GM19395 (cell line): ENCODE results near the gene MOB3A.

Source experiments
- ATAC-seq: cut with Tn5 transposase; IDR thresholded peaks from one replicate; pipeline ENCODE4 v1.9.1; 2021; ENCODE audit warnings: mild to moderate bottlenecking, moderate library complexity; ENCODE audit not compliant: unreplicated experiment

The MOB3A gene

DNA sequence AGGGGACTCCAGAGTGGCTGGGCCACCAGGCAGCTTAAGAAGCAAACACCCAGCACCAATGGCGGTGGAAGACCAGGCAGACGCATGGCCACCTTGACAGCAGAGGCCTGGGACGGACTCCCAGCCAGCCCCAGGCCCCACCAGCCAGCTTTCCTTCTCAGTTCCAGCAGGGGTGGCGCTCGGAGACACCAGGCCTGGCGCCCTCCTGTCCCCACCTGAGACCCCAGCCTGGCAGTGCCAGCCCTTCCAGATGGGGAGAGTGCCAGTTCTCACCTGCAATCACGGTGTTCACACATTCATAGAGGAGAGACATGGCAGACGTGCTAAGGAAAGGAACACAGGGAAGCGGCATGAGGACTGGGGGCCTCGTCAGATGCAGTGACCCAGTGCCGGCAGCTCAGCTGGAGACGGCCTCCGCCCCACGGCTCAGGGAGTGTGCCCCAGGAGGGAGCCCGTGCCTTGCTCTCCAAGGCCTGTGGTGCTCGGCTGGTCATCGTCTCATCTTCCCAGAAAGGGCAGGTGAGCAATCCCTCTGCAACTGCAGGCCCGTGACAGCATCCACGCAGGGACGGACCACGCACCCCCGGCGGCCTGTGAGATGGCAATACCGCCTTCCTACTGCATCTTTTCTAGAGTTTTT, 30.9 kb upstream of the MOB3A start:
- ATAC-seq, result no peak

DNA sequence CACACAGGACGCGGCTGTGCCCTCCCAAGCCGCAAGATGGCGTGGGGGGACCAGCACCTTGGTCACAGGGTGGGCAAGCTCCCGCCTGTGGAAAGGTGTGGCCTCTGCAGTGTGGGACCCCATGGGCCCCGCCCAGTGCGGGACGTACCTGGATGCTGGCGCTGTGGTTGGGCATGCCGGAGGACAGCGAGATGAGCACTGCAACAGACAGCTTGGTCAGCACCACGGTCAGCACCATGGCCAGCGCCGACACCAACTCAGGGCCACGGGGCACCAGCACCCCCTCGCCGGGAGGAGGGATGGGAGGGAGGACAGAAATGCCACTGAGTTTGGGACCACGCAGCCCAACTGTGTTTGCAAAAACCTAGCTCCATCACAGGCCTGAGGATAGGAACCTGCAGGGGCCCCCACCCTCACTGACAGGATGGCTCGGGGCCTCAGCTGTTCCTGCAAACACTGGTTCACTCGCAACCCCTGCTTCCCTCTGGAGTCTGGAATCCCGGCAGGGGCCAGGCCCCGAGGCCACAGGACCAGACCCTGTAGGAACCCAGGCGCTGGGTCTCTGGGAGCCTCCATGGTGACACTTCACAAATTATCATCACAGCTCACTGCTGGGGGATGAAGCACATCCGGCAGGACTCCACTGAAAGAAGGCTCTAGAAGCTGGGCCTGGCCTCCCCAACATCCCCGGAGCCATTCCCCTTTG, 27.7 kb upstream of the MOB3A start:
- no peak for ATAC-seq

DNA sequence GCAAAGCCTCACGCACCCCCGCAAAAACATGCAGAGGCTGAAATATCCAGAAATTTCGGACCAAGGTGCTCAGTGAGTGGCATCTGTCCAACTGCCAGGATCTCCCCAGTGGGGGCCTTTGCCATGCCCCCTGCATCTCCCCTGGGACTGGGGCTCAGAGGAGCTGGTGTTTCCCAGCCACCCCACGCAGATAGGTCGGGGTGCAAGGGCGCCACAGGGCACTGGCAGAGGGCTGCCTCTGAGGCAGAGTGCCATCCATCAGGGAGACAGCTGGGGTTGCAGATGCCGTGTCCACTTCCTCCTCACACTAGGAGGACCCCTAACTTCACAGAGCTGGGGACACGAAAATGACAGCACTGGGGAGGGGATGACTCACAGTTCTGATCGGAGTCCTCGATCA, 26.9 kb upstream of the MOB3A start:
- ATAC-seq, result no peak

DNA sequence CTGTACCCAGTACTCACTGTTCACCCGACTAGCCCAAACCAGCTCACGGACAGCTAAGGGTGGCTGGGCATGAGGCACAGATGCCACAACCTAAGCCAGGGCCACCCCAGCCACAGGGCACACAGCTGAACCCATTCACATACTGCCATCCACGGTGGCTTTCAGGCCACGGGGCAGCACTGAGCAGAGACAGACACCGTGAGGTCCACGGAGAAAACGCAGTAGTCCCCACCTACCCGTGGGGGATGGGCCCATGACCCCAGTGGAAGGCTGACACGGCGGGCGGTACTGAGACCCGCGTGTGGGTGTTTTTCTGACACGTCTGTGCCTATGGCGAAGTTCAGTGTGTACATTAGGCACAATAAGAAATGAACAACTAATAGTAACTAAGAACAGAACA, 26.1 kb upstream of the MOB3A start:
- ATAC-seq, result no peak

DNA sequence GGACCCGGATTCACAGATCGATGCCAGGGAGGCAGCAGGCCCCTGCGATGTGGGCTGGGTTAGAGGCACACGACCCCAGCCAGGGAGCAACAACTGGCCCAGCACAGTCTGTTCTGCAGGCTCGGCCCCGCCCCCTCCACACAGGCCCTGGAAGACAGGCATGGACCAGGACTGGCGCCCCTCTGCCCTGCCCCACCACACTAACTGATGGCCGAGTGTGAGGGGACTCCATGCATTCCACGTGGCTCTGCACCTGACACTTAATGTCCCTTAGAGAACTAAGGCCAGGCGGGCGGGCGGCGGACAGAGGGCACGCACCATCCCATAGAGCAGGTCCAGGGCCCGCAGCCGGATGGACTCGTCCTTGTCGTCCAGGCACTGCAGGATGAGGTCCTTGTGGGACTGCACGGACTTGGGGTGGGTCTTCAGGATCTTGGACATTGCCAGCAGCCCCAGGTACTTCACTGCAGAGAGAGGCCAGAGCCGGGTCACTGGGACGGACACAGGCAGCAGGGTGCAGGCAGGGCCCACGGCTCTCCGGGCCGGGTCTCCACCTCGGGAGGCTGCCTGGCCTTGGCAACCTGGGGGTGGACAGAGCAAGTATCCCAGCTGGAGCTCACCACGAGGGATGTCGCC, 25.4 kb upstream of the MOB3A start:
- no peak for ATAC-seq

DNA sequence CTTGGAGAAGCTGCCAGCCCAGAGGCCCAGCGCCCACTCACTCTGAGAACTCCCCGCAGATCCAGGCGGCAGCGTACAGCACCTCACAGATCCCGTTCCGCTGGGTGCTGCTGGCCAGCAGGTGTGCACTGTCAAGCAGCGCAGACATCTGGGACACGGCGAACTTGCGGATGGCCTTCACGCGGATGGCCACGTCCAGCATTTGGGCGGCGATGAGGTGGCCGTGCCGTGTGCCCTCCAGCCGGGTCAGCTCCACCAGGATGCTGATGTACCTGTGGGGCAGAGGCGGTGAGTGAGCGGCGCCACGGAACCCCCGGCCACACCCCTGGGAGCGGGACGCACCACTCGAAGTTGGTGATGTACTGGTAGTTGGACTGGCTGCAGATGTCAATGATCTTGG, 24.7 kb upstream of the MOB3A start:
- ATAC-seq, result no peak

DNA sequence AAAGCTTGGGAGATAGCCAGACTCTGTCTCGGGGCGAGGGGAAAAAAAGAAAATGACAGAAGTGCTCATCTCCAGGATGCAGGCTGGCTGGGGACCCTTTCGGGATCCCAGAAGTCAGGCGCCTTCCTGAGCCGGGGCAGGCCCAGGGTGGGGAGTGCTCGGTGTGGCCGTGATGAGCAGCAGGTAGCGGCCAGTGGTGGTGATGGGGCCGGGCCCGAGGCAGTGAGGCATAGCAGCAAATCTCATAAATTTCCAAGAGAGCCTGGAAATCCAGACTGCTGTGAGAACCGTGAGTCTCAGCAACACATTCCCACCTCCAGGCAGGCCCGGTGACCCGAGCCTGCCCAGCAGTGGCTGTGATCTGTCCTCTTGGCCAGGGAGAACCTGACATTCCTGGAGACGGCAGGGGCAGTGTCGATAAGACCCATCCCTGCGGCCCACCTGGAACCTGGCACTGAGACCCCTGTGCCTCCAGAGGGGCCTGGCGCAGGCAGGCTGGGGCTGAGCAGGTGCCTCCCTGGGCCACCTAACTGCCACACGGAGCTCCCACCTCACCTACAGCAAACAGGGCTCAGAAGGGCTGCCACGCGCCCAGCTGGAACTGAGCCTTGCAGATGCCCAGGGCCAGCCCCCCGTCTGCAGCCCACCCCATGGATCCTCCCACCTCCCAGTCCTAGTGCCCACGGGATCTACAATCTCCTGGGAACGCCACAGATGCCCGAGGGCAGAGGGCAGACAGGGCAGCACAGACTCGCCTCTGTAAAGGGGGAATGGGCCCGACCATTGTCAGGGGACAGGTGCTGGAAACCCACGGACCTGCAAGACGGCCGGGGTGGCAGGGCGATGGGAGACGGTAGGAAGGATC, 24.0 kb upstream of the MOB3A start:
- ATAC-seq, result no peak

DNA sequence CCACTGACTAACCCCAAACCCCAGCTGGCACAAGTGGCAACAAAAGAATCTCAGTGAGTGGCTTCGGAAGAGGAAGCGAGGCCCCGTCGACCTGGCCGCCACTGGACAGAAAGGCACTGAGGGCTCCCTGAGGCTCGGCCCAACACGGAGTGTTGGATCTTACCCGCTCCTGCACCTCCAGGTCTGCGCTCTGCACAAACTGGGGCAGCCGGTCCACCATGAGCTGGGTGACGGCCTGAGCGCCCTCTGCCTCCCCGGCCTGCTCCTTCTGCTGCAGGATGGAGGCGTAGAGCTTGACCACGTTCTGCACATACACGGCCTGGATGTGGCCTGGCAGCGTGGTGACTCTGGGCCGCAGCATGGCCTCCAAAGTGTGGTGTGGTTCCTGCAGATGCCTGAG, 22.3 kb upstream of the MOB3A start:
- no peak for ATAC-seq

DNA sequence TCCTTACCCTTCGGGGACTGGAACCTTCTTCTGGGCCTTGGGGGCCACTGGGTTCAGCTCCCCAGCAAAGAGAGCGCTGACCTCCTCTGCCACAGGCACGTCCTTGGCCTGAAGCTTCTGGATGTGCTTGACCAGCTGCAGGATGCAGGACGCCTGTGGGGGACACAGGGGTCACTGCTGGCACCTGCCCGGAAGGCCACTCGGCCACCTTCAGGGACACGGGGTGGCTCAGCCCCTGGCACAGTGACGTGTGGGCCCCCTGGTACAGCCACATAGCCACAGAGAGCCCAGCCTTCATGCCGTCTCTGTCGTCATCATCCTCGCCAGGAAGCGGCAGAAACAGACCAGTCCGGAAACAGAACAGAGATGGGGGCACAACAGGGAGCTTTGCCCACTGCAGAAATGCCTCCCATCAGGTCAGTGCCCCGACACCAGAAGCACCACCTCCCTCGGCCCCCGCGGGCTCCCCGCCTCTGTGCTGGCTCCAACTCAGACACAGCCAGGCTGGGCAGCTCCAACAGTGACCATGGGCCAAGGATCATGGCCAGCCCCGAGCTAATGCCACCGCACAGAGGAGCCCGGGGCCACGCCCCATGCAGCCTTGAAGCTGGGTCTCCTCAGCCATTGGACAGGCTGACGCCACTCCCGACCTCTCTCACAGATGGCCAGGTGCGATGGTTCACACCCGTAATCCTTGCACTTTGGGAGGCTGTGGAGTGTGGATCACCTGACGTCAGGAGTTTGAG, 21.3 kb upstream of the MOB3A start:
- ATAC-seq, result no peak

DNA sequence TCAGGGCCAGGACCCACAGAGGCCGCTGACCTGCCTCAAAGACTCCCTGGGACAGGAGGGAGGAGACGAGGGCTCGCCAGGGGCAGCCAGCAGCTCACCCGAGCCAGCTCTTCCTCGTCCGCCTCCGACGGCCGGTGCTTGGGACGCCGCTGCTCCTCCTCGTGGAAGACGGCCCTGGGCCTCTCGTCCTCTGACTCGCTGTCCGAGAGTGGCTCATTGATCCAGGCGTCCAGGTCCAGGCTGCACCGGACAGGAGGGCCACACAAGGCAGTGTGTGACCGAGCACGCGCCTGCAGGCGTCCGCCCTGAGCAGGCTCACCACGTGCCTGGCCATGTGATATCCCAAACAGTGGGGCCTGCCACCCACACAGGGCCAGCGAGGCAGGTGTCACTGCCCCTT, 20.4 kb upstream of the MOB3A start:
- no peak for ATAC-seq

DNA sequence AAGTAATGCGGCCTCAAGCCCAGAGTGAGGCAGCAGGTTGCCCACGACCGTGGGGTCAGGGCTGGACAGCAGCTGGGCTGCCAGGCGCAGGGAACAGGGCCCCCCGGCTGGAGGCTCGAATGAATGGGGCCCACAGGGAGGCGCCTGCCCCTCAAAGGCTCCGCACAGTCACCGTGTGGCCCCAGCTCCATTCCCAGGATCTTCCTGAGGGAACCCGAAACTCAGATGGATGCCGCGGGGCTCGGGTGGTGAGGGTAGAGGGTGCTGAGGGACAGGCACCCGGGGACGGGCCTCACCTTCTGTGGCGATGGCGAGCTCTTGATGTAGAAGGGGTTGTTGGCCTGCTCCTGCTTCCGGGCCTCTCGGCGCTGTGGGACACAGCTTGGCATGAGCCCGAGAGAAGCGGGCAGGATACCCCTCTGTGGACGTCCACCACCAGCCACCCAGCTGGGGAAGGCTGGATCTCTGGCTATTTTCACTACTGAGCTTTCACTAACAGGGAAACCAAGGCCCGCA, 19.8 kb upstream of the MOB3A start:
- ATAC-seq, result no peak

DNA sequence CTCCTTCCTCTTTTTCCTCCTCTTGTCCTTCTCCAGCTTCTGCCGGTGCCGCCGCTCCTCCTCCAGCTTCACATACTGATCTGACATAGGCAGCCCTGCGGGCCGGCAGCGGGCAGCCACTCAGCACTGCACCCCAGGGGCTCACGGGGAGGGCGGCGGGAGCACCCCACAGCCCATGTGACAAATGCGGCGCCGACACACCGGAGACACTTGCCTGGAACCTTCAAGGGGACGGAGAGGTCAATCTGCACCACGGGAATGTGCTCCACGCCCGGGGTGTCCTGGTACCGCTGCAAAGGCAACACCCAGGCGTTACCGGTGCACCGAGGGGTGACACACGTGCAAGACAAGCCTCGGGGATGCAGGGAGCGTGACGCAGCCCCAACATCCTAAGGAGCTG, 19.2 kb upstream of the MOB3A start:
- ATAC-seq, result no peak

DNA sequence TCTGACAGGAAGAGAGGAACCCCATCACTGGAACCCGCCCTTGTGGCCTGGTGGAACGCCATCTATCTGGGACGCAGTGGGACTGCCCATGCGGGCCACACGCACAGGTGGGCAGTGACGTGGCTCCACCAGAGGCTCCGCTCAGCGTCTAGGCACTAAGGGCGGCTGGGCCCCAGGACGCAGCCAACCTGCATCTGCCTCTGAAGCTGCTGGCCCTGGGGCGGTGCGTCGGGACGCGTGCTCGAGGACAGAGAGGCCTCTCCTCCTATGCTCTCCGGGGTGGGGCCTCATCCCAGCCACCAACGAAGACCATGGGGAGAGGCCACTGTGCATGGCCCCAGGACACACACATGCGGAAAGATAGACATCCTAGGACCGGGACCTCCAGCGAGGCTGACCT, 18.7 kb upstream of the MOB3A start:
- ATAC-seq, result no peak

DNA sequence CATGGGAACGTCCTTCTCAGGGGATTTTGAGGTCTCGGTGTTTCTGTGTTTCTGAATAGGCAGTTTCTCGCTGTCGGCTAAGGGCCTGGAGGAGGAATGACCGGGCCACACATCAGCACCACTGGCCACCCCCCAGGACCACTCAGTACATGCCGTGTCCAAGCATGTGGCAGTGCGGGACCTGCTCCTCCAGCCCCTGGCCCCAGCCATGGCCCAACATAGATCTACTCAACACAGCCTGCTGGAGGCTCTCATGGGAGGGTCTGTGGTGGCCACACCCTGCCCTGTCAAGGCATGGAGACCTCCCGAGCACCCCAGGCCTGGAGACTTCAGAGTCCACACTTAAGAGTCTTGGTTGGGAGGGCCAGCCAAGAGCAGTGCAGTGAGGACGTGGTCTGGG, 18.1 kb upstream of the MOB3A start:
- ATAC-seq, result no peak

DNA sequence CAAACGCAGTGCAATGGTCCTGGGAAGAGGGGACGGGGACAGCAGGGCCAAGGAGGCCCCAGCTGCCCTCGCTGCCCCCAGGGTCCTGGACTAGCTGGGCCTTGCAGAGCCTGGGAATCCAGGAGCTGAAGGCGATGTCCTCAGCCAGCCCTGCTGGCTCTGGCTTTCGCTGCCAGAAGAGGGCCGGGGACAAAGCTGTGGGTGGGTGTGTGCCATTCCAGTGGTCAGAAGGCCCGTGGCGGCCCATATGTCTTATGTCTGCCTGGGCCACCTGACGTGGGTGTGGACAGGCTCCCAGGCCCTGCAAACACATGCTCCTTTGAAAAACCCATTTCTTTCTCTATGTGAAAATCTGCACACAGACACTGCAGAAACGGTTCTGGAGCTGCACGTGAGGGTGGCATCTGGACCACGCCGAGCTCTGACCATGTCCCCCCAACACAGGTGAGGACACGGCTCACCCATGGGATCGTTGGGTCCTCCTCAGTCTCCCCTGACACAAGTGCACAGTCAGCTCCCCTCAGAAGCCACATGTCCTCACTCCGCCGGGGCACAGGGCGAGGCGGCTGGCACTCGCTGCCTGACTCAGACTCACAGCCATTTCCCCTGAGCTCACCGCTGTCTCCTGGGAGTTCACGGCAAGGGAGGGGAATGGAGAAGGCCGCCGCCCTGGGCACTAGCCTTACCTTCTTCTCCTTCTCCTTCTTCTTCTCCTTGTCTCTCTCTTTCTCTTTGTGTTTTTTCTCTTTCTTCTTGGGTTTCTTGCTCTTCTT, 17.5 kb upstream of the MOB3A start:
- ATAC-seq, result no peak

DNA sequence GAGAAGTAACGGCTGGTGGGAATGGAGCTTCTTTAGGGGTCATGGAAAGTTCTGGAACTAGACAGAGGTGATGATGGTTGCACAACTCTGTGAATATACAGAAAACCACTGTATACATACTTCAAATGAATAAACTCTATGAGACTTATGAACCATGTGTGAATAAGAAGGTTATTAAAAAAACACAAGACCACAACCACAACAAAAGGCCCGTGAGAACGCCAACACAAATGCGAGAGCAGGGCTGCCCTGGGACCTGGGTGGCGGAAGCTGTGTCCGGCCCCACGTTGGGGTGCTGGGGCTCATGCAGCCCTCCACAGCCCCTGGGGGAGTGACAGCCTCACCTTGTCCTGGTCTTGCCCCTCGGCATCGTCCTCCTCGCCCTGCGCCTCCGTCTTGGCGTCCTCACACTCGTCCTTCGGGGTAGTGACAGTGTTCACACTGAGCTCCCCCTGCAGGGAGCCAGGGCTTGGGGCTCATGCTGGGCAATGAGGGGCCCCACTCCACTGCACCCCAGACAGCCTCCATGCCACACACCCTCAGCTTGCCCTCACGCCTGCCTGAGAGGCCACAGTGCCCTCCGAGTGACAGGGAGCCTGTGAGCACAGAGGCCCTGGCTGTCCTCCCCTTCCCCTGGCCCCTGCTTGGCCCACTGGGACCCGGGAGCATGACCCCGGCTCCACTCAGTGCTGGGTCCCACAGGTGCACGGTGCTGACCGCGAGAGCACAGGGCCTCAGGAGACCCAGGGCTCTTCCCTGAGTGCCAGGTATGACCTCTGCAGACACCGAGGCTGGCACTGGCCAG, 16.6 kb upstream of the MOB3A start:
- ATAC-seq, result no peak

DNA sequence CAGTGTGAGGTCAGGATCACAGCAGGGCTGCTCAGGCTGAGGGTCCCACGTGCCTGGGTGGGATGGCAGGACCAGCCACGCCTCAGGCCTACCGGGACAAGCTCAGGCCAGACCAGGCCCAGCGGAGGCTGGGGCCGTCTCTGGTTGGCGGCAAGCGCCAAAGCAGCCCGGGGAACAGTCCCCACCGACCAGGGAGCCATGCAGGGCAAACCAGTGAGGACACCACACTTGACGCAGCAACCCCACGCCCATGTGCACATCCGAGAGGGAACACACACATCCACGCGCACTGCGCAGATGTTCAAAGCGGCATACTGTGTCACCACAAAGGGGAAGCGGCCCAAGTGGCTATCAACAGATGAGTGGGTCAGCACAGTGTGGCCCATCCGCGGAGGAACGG, 15.8 kb upstream of the MOB3A start:
- no peak for ATAC-seq

DNA sequence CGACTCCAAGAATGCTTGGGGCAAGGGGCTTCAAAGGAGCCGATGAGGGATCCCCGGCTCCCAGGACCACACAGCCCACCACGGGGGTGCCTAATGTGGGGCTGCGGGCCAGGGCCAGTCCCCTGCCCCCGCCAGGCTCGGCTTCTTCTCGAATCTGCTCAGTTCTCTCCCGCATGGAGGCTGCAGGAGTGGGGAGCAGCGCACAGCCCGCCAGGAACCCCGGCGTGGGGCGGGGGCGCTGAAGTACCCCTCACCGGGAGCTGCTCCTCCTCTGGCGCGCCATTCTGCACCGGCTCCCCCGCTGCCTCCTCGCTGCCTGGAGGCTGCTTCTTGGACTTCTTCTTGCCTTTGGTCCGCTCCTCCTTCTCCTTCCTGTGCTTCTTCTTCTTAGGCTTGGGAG, 15.3 kb upstream of the MOB3A start:
- no peak for ATAC-seq

DNA sequence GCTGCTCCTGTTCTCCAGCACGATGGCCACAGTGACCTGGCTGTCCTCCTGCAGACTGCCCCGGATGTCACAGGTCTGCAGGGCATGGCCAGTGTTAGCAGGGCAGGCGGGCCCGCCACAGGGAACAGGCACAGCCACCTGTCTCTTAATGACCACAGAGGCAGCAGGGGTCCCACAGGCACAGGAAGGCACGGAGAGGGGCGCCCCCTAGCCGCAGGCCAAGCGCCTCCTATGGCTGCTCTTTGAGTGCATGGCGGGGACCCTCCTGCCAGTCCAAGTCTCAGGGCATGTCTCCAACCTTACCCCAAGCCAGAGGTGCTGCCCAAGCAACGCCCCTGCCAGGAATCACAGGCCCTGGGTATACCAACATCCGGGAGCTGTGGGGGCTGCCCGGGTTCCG, 14.7 kb upstream of the MOB3A start:
- ATAC-seq, result no peak
